ENCODE measurements around the gene VEGFB.

VEGFB gene

DNA sequence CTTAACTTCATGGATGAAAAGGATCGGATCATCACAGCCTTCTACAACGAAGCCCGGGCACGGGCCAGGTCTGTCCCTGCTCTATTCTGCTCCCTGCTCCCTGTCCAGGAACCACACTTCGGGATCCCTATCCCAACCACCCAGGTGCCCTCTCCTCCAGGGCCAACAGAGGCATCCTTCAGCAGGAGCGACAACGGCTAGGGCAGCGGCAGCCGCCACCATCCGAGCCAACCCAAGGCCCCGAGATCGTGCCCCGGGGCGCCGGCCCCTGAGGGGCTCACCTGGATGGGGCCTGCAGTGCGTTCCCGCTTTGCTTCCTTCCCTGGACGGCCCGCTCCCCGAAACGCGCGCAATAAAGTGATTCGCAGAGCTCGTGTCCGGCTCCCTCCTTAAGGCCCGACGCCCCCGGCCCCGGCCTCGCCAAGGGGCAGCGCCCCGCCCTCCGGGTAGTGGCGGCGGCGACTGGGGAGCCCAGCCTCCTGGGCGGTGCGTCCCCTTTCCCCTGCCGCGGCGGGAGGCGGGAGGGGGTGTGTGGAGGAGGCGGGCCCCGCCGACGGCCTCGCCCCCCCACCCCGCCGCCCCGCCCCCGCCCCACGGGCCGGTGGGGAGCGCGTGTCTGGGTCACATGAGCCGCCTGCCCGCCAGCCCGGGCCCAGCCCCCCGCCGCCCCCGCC is at the start of gene VEGFB:
Gene VEGFB, plus strand, starts transcription at position 672 of the 674 bp plus-strand sequence. CDS start 250 bp downstream, outside the sequence.
- peak; percentile 71 for DNase-seq (ENCODE audit: low read depth)

GRCh38 chr11:64185175-64185692 is 49.1 kb upstream of the VEGFB start:
- no peak for DNase-seq (ENCODE audit: low read depth)

DNA sequence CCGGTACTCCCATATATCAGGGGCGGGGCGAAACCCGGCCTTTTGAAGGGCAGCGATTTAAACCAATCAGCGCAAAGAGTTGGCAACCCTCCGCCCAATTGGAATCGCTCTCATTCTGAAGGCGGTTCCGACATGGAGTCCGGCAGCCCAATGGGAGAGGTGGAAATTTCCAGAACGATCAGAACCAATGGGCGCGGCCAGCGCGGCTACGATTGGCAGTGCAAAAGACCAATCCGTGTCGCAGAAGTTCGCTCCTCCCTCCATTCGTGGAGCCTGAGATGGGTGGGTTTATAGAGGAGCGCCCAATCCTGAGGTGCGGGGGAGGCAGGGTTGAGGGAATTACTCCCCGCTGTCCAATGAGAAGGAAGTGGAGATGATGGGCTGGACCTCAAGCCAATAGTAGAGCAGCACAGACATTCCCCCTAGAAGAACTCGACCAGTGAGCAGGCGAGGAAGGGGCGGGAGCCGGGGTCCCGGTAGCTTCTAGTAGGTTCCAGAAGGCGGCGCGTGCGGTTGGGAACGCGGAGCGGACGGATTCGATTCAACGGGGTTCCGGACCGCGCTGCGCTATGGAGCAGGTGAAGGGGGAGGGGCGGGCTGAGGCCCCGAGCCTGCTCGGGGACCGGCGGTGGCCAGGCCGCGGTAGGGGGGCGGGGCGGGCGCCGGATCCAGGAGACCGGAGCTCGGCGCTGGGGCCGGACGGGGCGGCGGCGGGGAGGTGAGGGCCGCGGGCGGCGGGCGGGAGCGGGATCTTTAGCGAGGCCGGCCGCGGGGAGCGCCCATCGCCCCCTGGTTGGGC is 48.5 kb upstream of the VEGFB start, which contains the start of gene STIP1:
Gene STIP1, plus strand, starts transcription at position 479 of the 799 bp plus-strand sequence. Its CDS starts 91 bp downstream, at position 570.
- DNase-seq (ENCODE audit: low read depth), result peak; percentile 94

DNA sequence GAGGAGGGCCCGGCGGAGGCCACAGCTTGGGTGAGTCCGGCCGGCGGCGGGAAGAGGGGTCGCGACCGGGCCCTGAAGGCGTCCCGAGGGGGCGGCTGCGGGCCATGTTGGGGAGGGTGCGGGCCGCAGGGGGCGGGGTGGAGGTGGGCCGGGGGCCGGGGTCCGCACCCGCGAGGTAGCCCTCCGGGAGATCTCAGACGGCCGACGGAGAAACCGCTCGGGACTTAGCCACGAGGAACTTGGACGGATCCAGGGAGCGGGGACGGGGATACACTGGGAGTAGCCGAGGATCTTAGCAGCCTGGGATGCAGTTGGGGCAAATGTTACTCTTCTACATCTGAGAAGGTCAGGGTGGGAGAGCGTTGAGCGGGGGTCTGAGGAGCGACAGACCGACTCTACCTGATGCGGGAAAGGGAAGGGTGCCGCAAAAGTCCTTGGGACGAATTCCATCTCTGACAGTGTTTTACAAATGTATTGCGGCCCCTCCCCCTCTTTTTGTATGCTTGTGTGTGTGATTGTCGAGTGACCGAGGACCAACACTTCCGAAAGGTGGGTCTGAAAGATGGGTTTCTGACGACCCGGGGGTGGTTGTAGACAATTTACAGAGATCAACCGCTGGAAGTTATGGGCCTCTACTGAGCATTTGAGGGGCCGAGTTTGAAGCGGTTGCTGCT is 47.8 kb upstream of the VEGFB start:
- peak; percentile 19 for DNase-seq (ENCODE audit: low read depth)

DNA sequence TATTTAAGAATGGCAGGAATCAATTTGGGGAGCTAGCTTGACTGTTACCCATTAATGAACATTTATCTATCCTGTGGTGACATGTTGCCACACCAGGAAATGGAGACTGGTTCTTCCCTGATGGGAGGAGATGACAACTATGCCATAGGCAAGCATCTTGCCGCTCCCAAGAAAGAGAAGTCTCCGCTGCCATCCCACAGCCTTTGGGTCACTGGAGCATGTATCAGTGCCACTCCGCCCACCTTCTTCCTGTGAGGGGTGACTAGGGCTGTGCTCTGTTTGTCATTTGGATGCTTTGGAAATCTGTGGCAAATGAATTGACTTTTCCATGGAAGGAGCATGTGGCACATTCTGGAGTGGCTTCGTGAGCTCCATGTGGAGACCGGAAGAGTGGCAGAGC is 42.0 kb upstream of the VEGFB start:
- DNase-seq (ENCODE audit: low read depth), result no peak

- no peak for DNase-seq (ENCODE audit: low read depth)
Measured at GRCh38 chr11:64196626-64197025, 37.8 kb upstream of the VEGFB start.

GRCh38 chr11:64198511-64198910 is 35.9 kb upstream of the VEGFB start:
- no peak for DNase-seq (ENCODE audit: low read depth)

DNA sequence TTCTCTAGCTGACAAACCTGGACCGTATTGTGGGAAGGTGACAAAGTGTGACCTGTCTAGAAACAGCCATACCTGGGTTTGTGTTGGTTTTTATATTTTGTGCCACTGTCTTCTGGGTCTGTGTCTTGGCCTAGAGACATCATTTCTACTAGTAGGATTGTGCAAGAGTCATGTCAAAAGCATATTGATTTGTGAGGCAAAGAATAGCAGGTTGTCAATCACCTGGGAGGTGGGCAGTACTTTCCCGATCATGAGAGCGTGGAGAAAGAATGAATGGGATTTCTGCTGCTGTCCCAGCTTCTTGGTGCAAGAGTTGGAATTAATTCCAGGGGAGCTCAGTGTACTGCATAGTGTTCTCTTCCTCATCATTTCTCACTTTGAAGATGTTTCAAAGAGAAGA is 32.8 kb upstream of the VEGFB start:
- no peak for DNase-seq (ENCODE audit: low read depth)

DNA sequence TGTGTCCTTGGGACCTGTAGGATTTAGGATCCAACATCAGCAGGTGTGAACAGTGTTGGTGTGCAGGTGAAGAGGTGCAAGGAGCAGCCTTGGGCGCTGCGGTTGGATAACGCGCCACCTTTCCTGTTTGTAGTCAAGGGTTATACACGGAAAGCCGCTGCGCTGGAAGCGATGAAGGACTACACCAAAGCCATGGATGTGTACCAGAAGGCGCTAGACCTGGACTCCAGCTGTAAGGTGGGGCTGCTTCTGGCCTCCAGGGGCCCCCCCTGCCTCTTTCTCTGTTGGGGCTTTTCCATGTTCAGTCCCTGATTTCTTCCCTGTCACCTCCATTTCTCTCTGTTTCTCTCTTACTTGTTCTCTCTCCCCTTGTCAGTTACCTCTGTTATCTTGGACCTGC is 31.4 kb upstream of the VEGFB start:
- no peak for DNase-seq (ENCODE audit: low read depth)

GRCh38 chr11:64203421-64204079 is 30.8 kb upstream of the VEGFB start:
- no peak for DNase-seq (ENCODE audit: low read depth)

GRCh38 chr11:64204080-64204440 is 30.3 kb upstream of the VEGFB start:
- no peak for DNase-seq (ENCODE audit: low read depth)

DNA sequence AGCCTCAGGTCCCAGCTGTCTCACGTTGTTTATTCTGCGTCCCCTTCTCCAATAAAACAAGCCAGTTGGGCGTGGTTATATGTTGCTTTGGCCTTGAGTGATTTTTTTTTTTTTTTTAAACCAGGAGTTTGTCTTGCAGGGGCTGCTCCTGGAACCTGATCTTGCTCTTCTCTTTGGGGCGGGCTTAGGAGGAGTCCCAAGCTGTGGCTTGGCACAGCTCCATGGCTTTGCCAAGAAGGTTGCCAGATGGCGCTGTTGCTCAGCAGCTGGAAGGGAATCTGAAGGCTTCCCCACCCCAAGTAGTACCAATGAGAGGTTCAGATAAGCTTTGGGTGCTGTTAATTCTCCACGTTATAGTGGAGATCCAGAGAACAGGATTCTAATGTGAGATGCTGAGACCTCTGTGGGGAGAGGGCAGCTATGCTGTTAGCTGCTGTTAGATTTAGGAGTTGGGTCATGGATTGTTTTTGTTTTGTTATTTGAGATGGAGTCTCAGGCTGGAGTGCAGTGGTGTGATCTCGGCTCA is 29.9 kb upstream of the VEGFB start:
- peak; percentile 60 for DNase-seq (ENCODE audit: low read depth)

- DNase-seq (ENCODE audit: low read depth), result peak; percentile 65
Measured at GRCh38 chr11:64206457-64207255, 27.7 kb upstream of the VEGFB start, which contains the start of gene FERMT3. Gene FERMT3, plus strand, starts transcription at chr11:64206721. Its CDS starts 644 bp downstream, at chr11:64207365.

DNA sequence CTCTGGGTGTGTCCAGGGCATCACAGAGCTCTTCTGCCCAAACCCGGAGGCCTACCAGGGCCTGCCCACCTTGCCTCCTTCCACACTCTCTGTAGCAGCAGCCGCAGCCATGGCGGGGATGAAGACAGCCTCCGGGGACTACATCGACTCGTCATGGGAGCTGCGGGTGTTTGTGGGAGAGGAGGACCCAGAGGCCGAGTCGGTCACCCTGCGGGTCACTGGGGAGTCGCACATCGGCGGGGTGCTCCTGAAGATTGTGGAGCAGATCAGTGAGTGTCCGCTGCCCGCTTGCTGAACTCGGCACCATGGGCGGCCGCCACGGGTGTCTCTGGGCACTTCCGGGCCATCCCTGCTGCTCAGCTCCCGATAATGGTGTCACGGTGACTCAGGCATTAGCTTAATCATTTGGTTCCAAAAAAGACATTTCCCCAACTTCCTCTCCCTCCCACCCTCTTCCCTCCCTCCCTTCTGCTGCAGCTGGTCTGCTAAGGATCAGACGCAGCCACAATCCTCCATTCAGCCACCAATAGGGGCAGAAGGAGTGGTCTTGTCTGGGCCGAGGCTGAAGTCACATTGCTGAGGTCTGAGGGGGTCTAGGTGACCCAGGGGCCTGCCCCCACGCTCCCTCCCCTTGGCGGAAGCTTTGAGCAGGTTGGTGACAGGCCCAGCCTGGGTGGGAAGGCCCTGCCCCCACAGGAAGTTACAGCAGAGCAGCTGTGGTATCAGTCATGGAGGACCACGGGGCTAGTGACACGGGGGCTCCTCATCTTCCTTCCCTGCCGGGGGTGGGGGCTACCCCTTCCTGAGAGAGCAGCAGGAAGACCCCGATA is 26.9 kb upstream of the VEGFB start:
- peak; percentile 79 for DNase-seq (ENCODE audit: low read depth)

DNA sequence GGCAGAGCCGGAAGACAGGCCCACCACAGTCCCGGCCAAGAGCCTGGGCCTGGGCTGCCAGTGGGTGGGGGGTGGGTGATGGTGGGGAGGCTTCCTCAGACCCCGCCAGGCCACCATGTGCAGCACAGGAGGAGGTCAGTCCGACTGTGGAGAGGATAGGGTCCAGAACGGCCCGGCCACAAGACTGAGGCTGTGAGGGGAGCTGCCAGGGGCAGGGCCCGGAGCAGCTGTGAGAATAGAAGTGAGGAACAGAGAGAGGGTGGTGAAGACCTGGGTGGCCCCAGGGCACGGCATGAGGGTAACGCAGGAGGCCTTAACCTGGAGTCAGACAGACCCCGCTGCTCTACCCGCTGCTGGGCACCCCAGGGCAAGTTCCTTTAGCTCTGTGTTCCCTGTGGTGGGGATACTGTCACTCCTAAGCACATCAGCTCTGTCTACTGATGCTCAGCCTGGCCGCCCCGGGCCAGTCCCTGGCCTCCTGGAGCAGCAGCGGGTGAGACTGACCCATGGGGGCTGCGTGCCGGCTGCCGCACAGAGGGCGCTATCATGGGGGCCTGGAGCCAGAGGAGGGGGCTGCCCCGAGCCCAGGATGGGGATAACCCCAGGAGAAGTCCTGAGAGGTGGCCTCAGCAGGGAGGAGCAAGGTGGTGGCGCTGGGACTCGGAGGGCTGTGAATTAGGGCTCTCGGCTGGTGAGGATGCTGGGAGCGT is 26.1 kb upstream of the VEGFB start:
- no peak for DNase-seq (ENCODE audit: low read depth)

- DNase-seq (ENCODE audit: low read depth), result no peak
Measured at GRCh38 chr11:64208796-64209562, 25.4 kb upstream of the VEGFB start.

GRCh38 chr11:64209563-64209843 is 24.9 kb upstream of the VEGFB start:
- DNase-seq (ENCODE audit: low read depth), result no peak

- no peak for DNase-seq (ENCODE audit: low read depth)
Measured at GRCh38 chr11:64210301-64211020, 23.9 kb upstream of the VEGFB start.

All from stimulated activated CD8-positive, alpha-beta memory T cell treated with anti-CD3 and anti-CD28 coated beads, Interleukin-12 subunit alpha, Interleukin-12 subunit beta, amount 100 ng/mL, for 4 hours (primary cell).